Daoy (cell line): ENCODE results near the gene IGSF6. TPM values are rescaled to one million over a fixed set of nuclear protein-coding genes. Genes with fewer than 3 reads are reported as not detected.

ENCODE experiments used
- DNase-seq: peaks from one replicate; pipeline ENCODE4 v3.0.0-alpha.2; 2015; ENCODE audit warnings: low read depth
- total RNA-seq: library from RNA; depleted of rRNA; stranded (reverse); fragments of >200 nt; shearing (Covaris generic); gene quantifications from 2 replicates; pipeline ENCODE4 v1.2.3, GENCODE V29; 2014; rRNA removed

Gene IGSF6
- total RNA-seq, 1 experiment from 2014 or later = not detected

DNA sequence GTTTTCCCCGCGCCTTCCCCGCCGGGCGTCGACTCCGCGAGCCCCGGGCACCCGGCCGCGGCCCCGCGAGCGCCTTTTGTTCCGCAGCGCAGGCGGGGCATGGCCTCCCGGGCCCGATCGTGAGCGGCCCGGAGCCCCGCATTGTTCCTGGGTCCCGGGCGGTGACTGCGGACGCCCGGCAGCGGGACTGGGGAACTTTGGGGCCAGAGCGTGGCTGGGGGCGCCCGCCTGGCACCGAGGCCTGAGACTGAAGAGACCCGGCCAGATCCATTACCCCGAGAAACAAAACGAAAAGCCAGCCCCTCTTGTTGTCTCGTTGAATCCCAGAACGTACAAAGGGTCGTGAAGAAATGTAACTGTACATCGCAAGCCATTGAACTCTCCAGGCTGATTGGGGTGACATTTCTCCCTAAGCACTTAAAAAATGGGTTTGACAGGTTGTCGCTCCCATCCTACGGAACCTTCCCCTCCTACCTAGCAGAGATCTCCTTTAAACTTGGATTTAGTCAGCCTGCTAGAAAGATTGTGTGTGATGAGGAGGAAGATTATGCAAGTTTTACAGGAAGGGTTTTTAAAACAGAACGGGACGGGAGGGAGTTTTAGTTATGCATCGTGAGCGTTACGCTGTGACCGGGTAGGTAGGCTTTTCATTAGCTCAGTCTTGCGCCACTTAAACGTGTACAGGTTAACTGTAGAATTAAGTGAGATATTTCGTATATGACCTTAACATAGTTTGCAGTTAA lies 52.2 kb downstream of the IGSF6 start:
- DNase-seq = peak; percentile 14

DNA sequence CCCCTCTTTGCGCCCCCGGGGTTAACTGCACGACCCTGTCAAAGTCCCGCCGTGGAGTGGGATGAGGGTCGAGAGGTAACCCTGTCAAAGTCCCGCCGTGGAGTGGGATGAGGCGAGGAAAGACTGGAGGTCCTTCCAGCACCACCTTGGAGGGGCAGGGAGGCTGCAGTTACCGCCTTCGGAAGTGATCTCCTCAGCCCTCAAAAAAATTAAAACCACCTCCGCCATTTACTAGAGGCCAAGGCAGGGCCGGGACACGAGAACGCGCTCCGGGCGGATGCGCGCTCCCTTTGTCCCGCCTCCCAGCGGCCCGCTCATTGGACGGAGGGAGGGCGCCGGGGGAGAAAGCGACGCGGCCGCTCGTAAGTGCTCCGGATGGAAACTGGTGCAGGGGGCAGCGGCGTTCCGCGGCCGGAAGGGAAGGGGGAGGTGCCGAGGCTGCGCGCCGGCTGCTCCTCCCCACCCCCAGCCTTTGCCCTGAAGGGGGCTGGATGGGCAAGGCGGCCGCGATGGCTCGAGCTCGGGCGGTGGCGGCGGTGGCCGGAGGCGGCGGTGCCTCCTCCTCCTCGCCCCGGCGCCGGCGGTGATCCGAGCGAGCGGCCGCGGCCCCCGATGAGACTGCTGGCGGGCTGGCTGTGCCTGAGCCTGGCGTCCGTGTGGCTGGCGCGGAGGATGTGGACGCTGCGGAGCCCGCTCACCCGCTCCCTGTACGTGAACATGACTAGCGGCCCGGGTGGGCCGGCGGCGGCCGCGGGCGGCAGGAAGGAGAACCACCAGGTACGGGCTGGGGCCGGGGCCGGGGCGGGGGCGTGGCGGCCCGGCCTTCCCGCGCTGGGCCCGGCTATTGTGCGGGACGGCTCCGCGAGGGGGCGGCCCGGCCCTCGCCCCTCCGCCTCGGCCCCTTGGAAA lies 53.0 kb downstream of the IGSF6 start, which contains the start of gene METTL9:
TSS of gene METTL9 (plus strand) at position 456 of the 909 bp plus-strand sequence. CDS start at position 613, 157 bp downstream.
- peak; percentile 96 for DNase-seq

DNA sequence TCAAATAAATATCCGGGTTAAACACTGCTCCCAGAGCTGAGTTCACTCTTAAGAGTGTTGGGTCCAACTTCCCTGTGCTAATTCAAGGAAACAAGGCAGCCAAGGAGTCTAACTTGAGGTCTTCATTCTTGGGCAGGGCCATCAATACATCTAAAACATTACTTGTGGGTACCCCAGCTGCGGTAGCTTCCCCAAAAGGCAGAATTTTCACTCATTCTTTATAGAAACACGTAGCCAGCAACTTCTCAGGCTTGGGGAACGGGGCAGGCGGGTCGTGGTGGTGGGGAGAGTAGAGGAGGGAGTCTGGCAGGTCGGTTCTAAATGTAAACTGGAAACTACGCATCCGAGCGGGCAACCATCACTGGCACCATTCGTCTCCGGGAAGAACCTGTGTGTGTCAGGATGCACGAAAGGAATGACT lies 53.7 kb downstream of the IGSF6 start:
- no peak for DNase-seq

DNA sequence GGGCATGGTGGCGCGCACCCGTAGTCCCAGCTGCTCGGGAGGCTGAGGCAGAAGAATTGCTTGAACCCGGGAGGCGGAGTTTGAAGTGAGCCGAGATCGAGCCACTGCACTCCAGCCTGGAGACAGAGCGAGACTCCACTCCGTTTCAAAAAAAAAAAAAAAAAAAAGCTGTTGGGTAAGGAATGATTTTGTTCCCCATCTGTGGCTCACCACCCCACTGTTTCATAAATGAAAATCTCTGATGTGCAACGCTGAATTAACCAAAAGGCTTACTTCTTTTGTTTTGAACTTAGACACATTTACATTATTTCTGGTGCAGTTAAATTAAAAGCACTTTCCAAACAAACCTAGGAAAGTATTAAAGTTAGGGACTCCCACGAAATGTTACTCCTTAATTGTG lies 54.2 kb downstream of the IGSF6 start:
- no peak for DNase-seq

DNA sequence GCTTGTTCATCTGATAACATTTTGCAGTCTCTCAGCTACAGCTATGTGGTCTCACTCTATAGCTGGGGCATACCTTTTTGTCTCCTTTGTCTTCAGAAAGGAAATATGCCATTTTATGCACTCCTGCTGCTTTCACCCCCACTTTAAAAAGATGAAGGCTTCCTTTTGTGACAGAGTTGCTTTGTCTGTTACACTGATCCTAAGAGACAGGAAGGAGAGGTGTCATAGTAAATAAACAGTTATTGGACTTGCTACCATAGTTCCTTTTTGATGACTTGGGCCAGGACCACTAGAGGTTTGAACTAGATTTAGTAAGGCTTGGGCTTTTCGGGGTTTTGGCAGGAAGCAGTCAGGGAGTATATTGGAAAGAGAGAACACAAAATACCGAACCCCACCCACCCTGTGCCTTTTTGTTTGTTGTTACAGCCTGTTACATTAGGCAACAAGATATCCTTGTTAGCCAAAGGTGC lies 54.8 kb downstream of the IGSF6 start:
- DNase-seq = no peak

DNA sequence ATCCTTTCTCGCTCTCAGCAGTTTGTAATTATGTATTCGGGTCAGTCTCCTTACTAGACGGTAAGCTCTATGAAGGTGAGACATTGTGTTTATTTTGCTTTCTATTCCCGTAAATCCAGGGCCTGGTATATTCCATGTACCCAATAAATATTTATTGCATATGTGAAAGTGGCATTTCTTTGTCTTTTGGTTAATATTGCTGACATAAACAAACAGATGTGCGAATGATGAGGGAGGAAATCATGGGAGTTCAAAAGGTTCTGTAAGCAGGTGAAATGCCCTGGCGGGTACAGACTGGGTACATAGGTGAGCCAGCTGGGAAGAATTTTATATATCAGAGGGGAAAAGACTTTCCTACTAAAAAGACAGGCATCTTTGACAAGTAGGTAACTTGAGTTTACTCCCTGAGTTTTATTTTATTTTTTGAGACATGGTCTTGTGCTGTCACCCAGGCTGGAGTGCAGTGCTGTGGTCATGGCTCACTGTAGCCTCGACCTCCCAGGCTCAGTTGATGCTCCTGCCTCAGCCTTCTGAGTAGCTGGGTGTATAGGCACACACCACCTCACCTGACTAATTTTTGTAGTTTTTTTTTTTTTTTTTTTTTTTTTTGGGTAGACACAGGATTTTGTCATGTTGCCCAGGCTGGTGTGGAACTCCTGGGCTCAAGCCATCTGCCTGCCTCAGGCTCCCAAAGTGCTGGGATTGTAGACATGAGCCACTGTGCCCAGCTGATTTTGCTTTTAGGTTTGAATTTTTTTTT lies 58.7 kb downstream of the IGSF6 start:
- no peak for DNase-seq

DNA sequence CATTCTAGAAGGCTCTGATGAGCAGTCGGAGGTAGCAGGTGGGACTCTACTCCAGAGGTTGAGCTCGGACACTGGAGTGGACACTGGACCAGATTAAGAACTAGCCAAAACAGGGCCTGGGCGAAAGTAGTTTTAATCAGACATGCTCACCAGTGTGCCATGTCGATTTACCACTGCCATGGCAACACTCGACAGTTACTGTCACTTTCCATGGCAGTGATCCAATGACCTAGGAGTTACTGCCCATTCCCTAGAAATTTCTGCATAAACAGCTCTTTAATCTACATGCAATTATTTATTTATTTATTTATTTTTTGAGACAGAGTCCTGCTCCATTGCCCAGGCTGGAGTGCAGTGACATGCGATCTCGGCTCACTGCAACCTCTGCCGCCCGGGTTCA lies 60.2 kb downstream of the IGSF6 start:
- DNase-seq = no peak

DNA sequence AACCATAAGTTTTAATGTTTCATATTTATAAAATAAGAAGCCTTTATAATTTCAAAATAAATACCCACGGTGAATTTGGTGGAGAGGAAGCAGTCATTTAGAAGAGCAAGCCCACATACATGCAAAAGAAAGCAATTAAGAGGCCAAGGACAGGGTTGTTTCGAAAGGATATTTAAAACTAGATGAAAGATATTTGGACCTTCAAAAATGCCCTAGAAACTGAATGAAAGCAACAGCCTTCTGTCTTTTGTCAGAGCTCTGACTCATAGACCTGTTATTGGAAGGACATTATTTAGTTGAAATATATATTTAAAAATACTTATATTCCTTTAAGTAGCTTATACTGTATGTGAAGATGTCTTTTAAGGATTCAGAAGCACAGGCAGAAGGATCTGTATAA lies 61.6 kb downstream of the IGSF6 start:
- no peak for DNase-seq

DNA sequence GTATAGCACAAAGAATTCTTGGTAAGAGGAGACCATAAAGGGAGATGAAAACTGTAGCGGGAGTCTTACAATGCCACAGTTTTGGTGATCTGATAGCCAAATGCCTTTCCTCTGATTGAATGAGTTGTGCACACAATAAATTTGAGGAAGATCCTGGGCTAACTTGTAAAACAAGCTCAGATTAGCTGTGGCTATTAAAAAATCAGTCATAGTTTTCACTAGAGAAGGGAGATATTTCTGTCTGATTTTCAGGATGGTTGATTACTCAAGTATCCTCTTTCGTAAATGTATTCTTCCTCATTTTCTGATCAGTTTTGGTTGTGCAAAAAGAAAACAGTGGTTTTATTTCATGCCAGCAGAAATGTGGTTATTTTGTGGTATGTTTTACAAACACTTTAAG lies 62.1 kb downstream of the IGSF6 start:
- no peak for DNase-seq

DNA sequence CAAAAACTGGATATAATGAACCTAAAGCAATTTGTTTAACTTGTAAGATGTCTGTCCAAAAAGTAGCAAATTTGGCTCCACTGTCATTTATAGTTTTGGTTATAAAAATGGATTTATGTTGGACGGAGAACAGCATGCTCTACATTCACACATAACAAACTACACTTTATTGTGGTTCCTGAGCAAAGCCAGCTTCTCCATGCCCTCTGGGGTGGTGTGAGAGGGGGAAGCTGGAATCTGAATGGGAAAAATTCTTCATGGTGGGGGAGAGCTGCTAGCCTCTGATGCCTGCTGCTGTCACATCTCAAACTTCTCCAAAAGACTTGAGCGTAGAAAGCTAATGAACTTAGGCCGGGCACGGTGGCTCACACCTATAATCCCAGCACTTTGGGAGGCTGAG lies 62.9 kb downstream of the IGSF6 start:
- no peak for DNase-seq

Other genes with a start within 250 kb of the IGSF6 start
- gene METTL9, start 53.0 kb downstream of the IGSF6 start, total RNA-seq = 145 and 146 TPM in 2 replicates
- gene OTOA, start 11.4 kb upstream of the IGSF6 start, total RNA-seq = not detected in 2 replicates
- 4.2 and 8.2 TPM in 2 replicates for gene NPIPB4, start 205.1 kb upstream of the IGSF6 start, total RNA-seq